ENCODE results near the gene AFF2.

Gene AFF2

GRCh38 chrX:148600581-148600980 lies 100.2 kb downstream of the AFF2 start:
- no peaks in the 10 kb centered on the region for H3K36me3 ChIP-seq (replicated peaks)
- in situ Hi-C loops (cut with HindIII; ENCODE audit: low pct_ligation_motif_present, low sequenced_read_pairs) = no loop called here
- no peak overlapping the region for H3K4me3 ChIP-seq (ENCODE audit: low read depth, low read length)
- H3K27me3 ChIP-seq (replicated peaks) = no peaks in the 10 kb centered on the region
- DNase-seq = no peak
- no peak for TF ChIP-seq CTCF (IDR thresholded peaks at IDR 0.05; ENCODE audit: low read depth, low read length, missing control alignments)
- no peak overlapping the region for H3K27ac ChIP-seq

- TF ChIP-seq CTCF (IDR thresholded peaks at IDR 0.05; ENCODE audit: low read depth, low read length, missing control alignments) = no peak
- no peak for DNase-seq
- in situ Hi-C loops (cut with HindIII; ENCODE audit: low pct_ligation_motif_present, low sequenced_read_pairs) = no loop called here
Measured at GRCh38 chrX:148601034-148601433, 100.6 kb downstream of the AFF2 start.

DNA sequence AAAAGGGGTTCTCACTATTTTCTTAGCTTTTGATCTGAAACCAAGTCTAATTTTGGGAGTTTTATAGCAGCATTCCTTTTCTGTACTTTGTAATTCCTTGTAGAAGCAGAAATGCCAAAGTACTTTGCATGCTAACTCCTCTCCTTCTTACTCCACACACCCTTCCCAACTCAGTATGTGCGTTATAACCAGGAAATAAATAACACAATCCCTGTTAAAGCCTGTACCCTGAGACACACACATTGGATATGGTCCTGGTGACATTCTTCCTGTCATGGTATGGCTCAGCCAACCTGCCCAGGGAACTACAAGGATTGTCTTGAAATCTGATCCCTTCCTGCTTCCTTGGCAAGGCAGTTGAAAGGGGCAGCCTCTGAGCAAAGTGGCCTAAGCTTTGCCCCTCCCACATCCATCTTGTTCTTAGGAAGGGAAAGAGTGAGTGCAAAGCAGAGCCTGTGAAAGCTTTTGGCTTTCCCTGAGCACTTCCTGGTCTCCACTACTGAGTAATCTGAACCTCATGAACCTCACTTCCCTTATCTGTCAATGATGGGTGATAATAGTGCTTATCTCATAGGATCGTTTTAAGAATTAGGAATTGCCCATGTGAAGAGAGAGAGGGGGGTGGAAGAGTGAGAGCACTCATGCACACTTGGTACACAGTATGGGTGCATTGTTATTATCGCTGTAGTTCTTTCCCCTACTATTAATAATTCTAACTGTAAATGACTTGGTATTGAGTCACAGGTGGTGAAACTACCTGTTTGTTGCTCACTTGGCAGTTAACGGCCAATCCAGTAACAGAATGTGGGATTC lies 109.3 kb downstream of the AFF2 start:
- in situ Hi-C loops (cut with HindIII; ENCODE audit: low pct_ligation_motif_present, low sequenced_read_pairs) = no loop called here
- no peak for TF ChIP-seq CTCF (IDR thresholded peaks at IDR 0.05; ENCODE audit: low read depth, low read length, missing control alignments)
- DNase-seq = no peak

More at GRCh38 chrX:148601034-148601433, 100.6 kb downstream of the AFF2 start:
- no peaks in the 10 kb centered on the region for H3K27me3 ChIP-seq (replicated peaks)
- no peak overlapping the region for H3K4me3 ChIP-seq (ENCODE audit: low read depth, low read length)
- H3K36me3 ChIP-seq (replicated peaks) = no peaks in the 10 kb centered on the region
- H3K27ac ChIP-seq = no peak overlapping the region

GRCh38 chrX:148610328-148610698 lies 109.9 kb downstream of the AFF2 start:
- TF ChIP-seq CTCF (IDR thresholded peaks at IDR 0.05; ENCODE audit: low read depth, low read length, missing control alignments) = no peak
- DNase-seq = no peak
- H3K27ac ChIP-seq = no peak overlapping the region
- H3K36me3 ChIP-seq (replicated peaks) = no peaks in the 10 kb centered on the region
- no peak overlapping the region for H3K4me3 ChIP-seq (ENCODE audit: low read depth, low read length)
- in situ Hi-C loops (cut with HindIII; ENCODE audit: low pct_ligation_motif_present, low sequenced_read_pairs) = no loop called here
- H3K27me3 ChIP-seq (replicated peaks) = no peaks in the 10 kb centered on the region

More for the DNA sequence above, 109.3 kb downstream of the AFF2 start:
- Histone ChIP-seq H3K4me3 (ENCODE audit: low read depth, low read length) (no peak overlapping the region), H3K27me3 (replicated peaks) (no peaks in the 10 kb centered on the region), H3K27ac (no peak overlapping the region), H3K36me3 (replicated peaks) (no peaks in the 10 kb centered on the region)

DNA sequence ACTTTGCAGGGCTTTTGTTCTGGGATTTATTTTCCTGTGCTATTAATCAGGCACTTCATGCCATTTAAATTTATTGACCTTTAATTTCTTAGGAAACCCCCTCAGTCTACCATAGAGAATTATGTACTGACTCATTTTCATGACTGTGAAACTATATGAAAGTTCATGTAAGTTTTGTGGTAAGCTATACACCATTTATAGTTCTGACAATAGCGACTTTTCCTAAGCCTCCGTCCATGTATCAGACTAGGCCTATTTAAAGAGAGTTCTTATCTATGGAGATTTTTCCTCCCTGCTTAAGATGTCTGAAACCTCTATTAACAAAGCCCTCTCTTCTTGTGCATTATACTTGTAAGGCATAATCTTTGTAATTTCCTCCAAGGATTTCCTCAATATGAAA lies 111.6 kb downstream of the AFF2 start:
- DNase-seq = no peak
- in situ Hi-C loops (cut with HindIII; ENCODE audit: low pct_ligation_motif_present, low sequenced_read_pairs) = no loop called here

More for the DNA sequence above, 111.6 kb downstream of the AFF2 start:
- Histone ChIP-seq H3K27me3 (replicated peaks) (no peaks in the 10 kb centered on the region), H3K4me3 (ENCODE audit: low read depth, low read length) (no peak overlapping the region), H3K36me3 (replicated peaks) (no peaks in the 10 kb centered on the region), H3K27ac (no peak overlapping the region)
- TF ChIP-seq CTCF (IDR thresholded peaks at IDR 0.05; ENCODE audit: low read depth, low read length, missing control alignments) = no peak
